OCI-LY7 (cell line): Measurements from ENCODE around the gene MAPRE3. TPM values are rescaled to one million over a fixed set of nuclear protein-coding genes. Genes with fewer than 3 reads are reported as not detected.

ENCODE experiments used
- BruUV-seq: library from RNA; stranded (reverse); fragments of 400-500 nt; replicated peaks from 2 replicates; lab custom pipeline; 2021; lab: Mats Ljungman, UMichigan
- CTCF ChIA-PET: fragments of 300-600 bp; sonication (Branson Sonifier 250); formaldehyde crosslinking; loops from one replicate; lab custom pipeline; 2022; ENCODE audit warnings: antibody characterized with exemption; ENCODE audit not compliant: unreplicated experiment; lab: Charles Lee
- POLR2A ChIA-PET: fragments of 300-600 bp; sonication (Branson Sonifier 250); formaldehyde crosslinking; loops from one replicate; lab custom pipeline; 2022; ENCODE audit warnings: antibody characterized with exemption; lab: Charles Lee
- DNase-seq: peaks from one replicate; pipeline ENCODE4 v3.0.0-alpha.2; 2015; ENCODE audit warnings: low spot score
- H2AFZ ChIP-seq: fragments of 200-600 bp; sonication (generic), shearing (Covaris generic); 2 replicates; pipeline ENCODE4 v1.6.1; 2014; ENCODE audit warnings: mild to moderate bottlenecking, antibody characterized with exemption, low read length, moderate library complexity
- H3K27ac ChIP-seq: fragments of 200-600 bp; sonication (generic); 2 replicates; pipeline ENCODE4 v1.5.1; 2014; ENCODE audit warnings: mixed run types, low read depth, mild to moderate bottlenecking, moderate library complexity, low read length, inconsistent platforms; ENCODE audit not compliant: poor library complexity, severe bottlenecking
- H3K36me3 ChIP-seq: fragments of 200-600 bp; sonication (generic); 2 replicates; pipeline ENCODE4 v1.6.1; 2014; ENCODE audit warnings: mild to moderate bottlenecking, antibody characterized with exemption, low read length, moderate library complexity, mixed read lengths; ENCODE audit not compliant: insufficient read depth
- H3K4me1 ChIP-seq: fragments of 200-600 bp; sonication (generic); 2 replicates; pipeline ENCODE4 v1.5.1; 2014; ENCODE audit warnings: mild to moderate bottlenecking, low read length; ENCODE audit not compliant: insufficient read depth, poor library complexity, severe bottlenecking
- H3K4me2 ChIP-seq: fragments of 200-600 bp; sonication (generic); 2 replicates; pipeline ENCODE4 v1.6.1; 2014; ENCODE audit warnings: mild to moderate bottlenecking, low read length
- H3K4me3 ChIP-seq: fragments of 200-600 bp; sonication (generic); 2 replicates; pipeline ENCODE4 v1.5.1; 2014; ENCODE audit warnings: mild to moderate bottlenecking, low read depth, low read length; ENCODE audit not compliant: poor library complexity, severe bottlenecking
- H3K79me2 ChIP-seq: fragments of 200-600 bp; sonication (generic); 2 replicates; pipeline ENCODE4 v1.6.1; 2016; ENCODE audit warnings: low read depth, mild to moderate bottlenecking, low read length, moderate library complexity, mixed read lengths; ENCODE audit not compliant: insufficient read depth
- H3K9me2 ChIP-seq: fragments of 200-600 bp; sonication (generic); 2 replicates; pipeline ENCODE4 v1.6.1; 2016; ENCODE audit warnings: mild to moderate bottlenecking, low read length, mixed read lengths; ENCODE audit not compliant: insufficient read depth
- H3K9me3 ChIP-seq: fragments of 200-600 bp; sonication (generic); 2 replicates; pipeline ENCODE4 v1.6.1; 2014; ENCODE audit warnings: mild to moderate bottlenecking, mixed run types, low read length, mixed read lengths
- H4K20me1 ChIP-seq: fragments of 200-600 bp; sonication (generic); 2 replicates; pipeline ENCODE4 v1.6.1; 2014; ENCODE audit warnings: mild to moderate bottlenecking, antibody characterized with exemption, low read length, moderate library complexity, mixed read lengths; ENCODE audit not compliant: insufficient read depth
- EZH2phosphoT487 ChIP-seq: fragments of 200-600 bp; sonication (generic); IDR thresholded peaks from 2 replicates; pipeline ENCODE4 v1.6.1; 2018; ENCODE audit warnings: low read depth, borderline replicate concordance, mild to moderate bottlenecking, mixed run types, antibody characterized with exemption, low read length, moderate library complexity, mixed read lengths
- intact Hi-C: fragments of 100-400 bp; cut with micrococcal nuclease; formaldehyde crosslinking; loops from one replicate; pipeline ENCODE4 v1.10.0; 2022; ENCODE audit not compliant: unreplicated experiment
- total RNA-seq, 2 experiments: library from RNA; depleted of rRNA in 1 of 2; stranded (reverse); fragments of >200 nt in 1 of 2; shearing (Covaris generic) in 1 of 2; gene quantifications; 2 replicates each; pipeline ENCODE4 v1.2.3, GENCODE V29; 2014 to 2022
- TF ChIP-seq, protein P1 (sequence below): fragments of 200-600 bp; sonication (generic); conservative IDR thresholded peaks from 2 replicates; pipeline ENCODE4 v1.5.1; 2014; ENCODE audit warnings: mild to moderate bottlenecking, antibody characterized with exemption, low read length, moderate library complexity, mixed read lengths

Gene MAPRE3
- total RNA-seq, 2 experiments from 2014 or later: not detected

- peaks cover 20% of the 10 kb centered on the region for H3K4me1 ChIP-seq
- H3K36me3 ChIP-seq: peaks cover 40% of the 10 kb centered on the region; the same call in 1 of the 2 replicates
- no peaks in the 10 kb centered on the region for H3K79me2 ChIP-seq
- no TSS peak for BruUV-seq
- intact Hi-C loops: loop anchor here (1.0 to 5.0 kb wide), 4 partner anchors 19 to 305 kb away; partner anchors contain the start of genes GTF3C2, KHK and OST4
- no peak for DNase-seq
- ChIA-PET POLR2A (interaction anchor here (0.5 to 3.5 kb wide), 7 partner anchors 14 to 94 kb away, joined by 3 to 29 read pairs (median 6); partner anchors contain the start of genes OST4 and TMEM214), CTCF (no interaction called here)
- TF ChIP-seq EZH2phosphoT487: no peak
- TF ChIP-seq, protein P1, sequence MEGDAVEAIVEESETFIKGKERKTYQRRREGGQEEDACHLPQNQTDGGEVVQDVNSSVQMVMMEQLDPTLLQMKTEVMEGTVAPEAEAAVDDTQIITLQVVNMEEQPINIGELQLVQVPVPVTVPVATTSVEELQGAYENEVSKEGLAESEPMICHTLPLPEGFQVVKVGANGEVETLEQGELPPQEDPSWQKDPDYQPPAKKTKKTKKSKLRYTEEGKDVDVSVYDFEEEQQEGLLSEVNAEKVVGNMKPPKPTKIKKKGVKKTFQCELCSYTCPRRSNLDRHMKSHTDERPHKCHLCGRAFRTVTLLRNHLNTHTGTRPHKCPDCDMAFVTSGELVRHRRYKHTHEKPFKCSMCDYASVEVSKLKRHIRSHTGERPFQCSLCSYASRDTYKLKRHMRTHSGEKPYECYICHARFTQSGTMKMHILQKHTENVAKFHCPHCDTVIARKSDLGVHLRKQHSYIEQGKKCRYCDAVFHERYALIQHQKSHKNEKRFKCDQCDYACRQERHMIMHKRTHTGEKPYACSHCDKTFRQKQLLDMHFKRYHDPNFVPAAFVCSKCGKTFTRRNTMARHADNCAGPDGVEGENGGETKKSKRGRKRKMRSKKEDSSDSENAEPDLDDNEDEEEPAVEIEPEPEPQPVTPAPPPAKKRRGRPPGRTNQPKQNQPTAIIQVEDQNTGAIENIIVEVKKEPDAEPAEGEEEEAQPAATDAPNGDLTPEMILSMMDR: no peak
- peak overlapping the region; percentile 90 for H3K4me3 ChIP-seq
- no peaks in the 10 kb centered on the region for H4K20me1 ChIP-seq
- peak overlapping the region; percentile 50; the same call in 1 of the 2 replicates for H2AFZ ChIP-seq
- H3K9me2 ChIP-seq: no peaks in the 10 kb centered on the region
- peak overlapping the region; percentile 89 for H3K27ac ChIP-seq
- H3K4me2 ChIP-seq: peak overlapping the region; percentile 90
- H3K9me3 ChIP-seq: no peaks in the 10 kb centered on the region
These were observed 81.6 kb downstream of the MAPRE3 start for GRCh38 chr2:27051902-27052645.

GRCh38 chr2:27053321-27053720 lies 82.9 kb downstream of the MAPRE3 start:
- peaks cover 20% of the 10 kb centered on the region for H3K4me1 ChIP-seq
- BruUV-seq: TSS peak; percentile 17
- H4K20me1 ChIP-seq: no peaks in the 10 kb centered on the region
- CTCF ChIA-PET: no interaction called here
- no peak overlapping the region for H3K4me3 ChIP-seq
- H3K27ac ChIP-seq: no peak overlapping the region
- H3K9me2 ChIP-seq: no peaks in the 10 kb centered on the region
- intact Hi-C loops: loop anchor here (5.0 kb wide), 1 partner anchor 139 kb away; no protein-coding TSS in a partner anchor
- H3K9me3 ChIP-seq: no peaks in the 10 kb centered on the region
- H2AFZ ChIP-seq: no peak overlapping the region
- POLR2A ChIA-PET: interaction anchor here (0.5 to 1.0 kb wide), 4 partner anchors 13 to 130 kb away, joined by 3 to 4 read pairs (median 3); partner anchors contain the start of gene OST4
- H3K4me2 ChIP-seq: no peak overlapping the region
- no peaks in the 10 kb centered on the region for H3K79me2 ChIP-seq
- TF ChIP-seq EZH2phosphoT487: no peak
- peaks cover 50% of the 10 kb centered on the region; the same call in 1 of the 2 replicates for H3K36me3 ChIP-seq
- no peak for DNase-seq

GRCh38 chr2:27053776-27054175 lies 83.3 kb downstream of the MAPRE3 start:
- H3K79me2 ChIP-seq: no peaks in the 10 kb centered on the region
- POLR2A ChIA-PET: interaction anchor here (0.6 kb wide), 2 partner anchors 17 to 129 kb away, joined by 3 read pairs; partner anchors contain the start of gene OST4
- no peaks in the 10 kb centered on the region for H3K9me3 ChIP-seq
- no peaks in the 10 kb centered on the region for H4K20me1 ChIP-seq
- H3K4me1 ChIP-seq: peaks cover 19% of the 10 kb centered on the region
- TF ChIP-seq, protein P1: no peak
- H3K36me3 ChIP-seq: peaks cover 54% of the 10 kb centered on the region; the same call in 1 of the 2 replicates
- H3K4me2 ChIP-seq: no peak overlapping the region
- no peaks in the 10 kb centered on the region for H3K9me2 ChIP-seq
- H3K27ac ChIP-seq: no peak overlapping the region
- no TSS peak for BruUV-seq
- H2AFZ ChIP-seq: no peak overlapping the region
- no peak for DNase-seq
- no peak overlapping the region for H3K4me3 ChIP-seq
- CTCF ChIA-PET: no interaction called here
- intact Hi-C loops: loop anchor here (5.0 kb wide), 1 partner anchor 139 kb away; no protein-coding TSS in a partner anchor
